A673 (cell line): ENCODE measurements around the gene ARHGAP32.

ENCODE experiments used
- EZH2 ChIP-seq: fragments of 200-600 bp; sonication (generic); IDR thresholded peaks from 2 replicates; pipeline ENCODE4 v1.6.1; 2017; ENCODE audit warnings: borderline replicate concordance, low read depth, mild to moderate bottlenecking, mixed read lengths, antibody characterized with exemption, low read length; ENCODE audit not compliant: poor library complexity, severe bottlenecking
- TF ChIP-seq, protein P1 (sequence below): fragments of 300-800, 200-600 bp; sonication (generic); conservative IDR thresholded peaks from 2 replicates; pipeline ENCODE4 v1.5.1; 2017; ENCODE audit warnings: low read depth, mild to moderate bottlenecking, antibody characterized with exemption, low read length, moderate library complexity, mixed read lengths

DNA sequence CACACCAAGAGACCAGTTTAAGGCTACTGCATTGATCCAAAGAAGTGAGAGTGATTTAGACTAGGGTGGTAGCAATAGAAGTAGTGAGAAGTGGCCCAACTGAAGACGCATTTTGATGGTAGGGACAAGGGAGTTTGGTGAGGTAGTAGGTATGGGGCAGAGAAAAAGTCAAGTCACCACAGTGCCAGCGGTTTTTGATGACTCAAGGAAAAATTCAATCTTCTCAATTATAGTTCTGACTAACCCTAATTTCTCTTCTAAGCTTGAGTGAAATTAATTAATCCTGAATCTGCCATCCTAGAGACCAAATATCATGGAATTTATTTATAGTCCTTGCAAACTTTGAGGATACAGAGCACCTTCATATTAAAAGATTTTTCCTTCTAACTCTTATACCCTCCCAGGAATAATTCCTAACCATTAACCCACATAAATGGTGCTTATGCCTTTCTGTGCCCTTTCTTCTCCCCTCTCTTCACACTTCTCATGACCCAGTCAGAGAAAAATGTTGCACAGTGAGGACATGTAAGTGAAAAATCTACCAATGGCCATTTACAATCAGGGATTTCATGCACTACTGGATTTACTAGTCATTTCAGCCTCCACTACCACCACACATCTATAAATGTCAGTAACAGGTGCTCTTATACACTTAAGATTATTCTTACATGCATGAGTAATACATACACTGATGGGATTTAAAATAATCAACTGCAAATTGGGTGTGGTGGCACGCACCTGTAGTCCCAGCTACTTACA lies 45.9 kb upstream of the ARHGAP32 start:
- TF ChIP-seq, protein P1, sequence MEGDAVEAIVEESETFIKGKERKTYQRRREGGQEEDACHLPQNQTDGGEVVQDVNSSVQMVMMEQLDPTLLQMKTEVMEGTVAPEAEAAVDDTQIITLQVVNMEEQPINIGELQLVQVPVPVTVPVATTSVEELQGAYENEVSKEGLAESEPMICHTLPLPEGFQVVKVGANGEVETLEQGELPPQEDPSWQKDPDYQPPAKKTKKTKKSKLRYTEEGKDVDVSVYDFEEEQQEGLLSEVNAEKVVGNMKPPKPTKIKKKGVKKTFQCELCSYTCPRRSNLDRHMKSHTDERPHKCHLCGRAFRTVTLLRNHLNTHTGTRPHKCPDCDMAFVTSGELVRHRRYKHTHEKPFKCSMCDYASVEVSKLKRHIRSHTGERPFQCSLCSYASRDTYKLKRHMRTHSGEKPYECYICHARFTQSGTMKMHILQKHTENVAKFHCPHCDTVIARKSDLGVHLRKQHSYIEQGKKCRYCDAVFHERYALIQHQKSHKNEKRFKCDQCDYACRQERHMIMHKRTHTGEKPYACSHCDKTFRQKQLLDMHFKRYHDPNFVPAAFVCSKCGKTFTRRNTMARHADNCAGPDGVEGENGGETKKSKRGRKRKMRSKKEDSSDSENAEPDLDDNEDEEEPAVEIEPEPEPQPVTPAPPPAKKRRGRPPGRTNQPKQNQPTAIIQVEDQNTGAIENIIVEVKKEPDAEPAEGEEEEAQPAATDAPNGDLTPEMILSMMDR, result no peak
- TF ChIP-seq EZH2, result no peak
